Testis (tissue), 2 donors: ENCODE data around the gene ITGA11.

Source experiments
- CTCF ChIP-seq, 3 experiments: fragments of 450-650 bp in 2 of 3; fragments of 200-600 bp in 1 of 3; sonication (generic) in 1 of 3; IDR thresholded peaks; one replicate each; pipeline ENCODE4 v1.5.1; 2016 to 2019; ENCODE audit warnings: antibody characterized with exemption in 3 of 3, mild to moderate bottlenecking in 2 of 3, moderate library complexity in 1 of 3
- POLR2A ChIP-seq: fragments of 450-650 bp; IDR thresholded peaks from one replicate; pipeline ENCODE4 v1.6.1; 2017; ENCODE audit warnings: antibody characterized with exemption, mild to moderate bottlenecking, moderate library complexity

GRCh38 chr15:68391121-68391520 lies 40.8 kb downstream of the ITGA11 start:
- TF ChIP-seq CTCF (IDR thresholded peaks at IDR 0.05) (no peak), POLR2A (no peak)
